ENCODE results near the gene EXOC3L1. TPM values are rescaled to one million over a fixed set of nuclear protein-coding genes. Genes with fewer than 3 reads are reported as not detected.

EXOC3L1 gene
- total and polyA plus RNA-seq, 12 donors: 1.8 to 8.8 (median 3.2) TPM

GRCh38 chr16:67163999-67164558, 25.9 kb downstream of the EXOC3L1 start:
- 0 to 3% methylated on average over 34 of the region's 34 CpGs for WGBS, 2 donors
- Histone ChIP-seq H3K4me3 (peak overlapping the region; percentile 25 to 55 (median 48)), H3K27me3 (peaks cover 0 to 79% (median 24%) of the 10 kb centered on the region in 7 donors), H3K4me1 (peaks cover 32 to 66% (median 56%) of the 10 kb centered on the region in 9 donors), H3K9me3 (no peaks in the 10 kb centered on the region), H3K36me3 (no peaks in the 10 kb centered on the region), H3K27ac (peak overlapping the region; percentile 14 to 87 (median 80))
- intact Hi-C loops (cut with DNase I): no loop called here
- no peak for TF ChIP-seq CTCF (IDR thresholded peaks at IDR 0.05)
- ATAC-seq (peak in 3 of 8 donors; percentile 7 to 10 (median 10)), DNase-seq (no peak)

GRCh38 chr16:67163164-67163998, 26.6 kb downstream of the EXOC3L1 start:
- 1 to 13% methylated on average over 87 to 99 of the region's 99 CpGs for WGBS, 2 donors
- no peaks in the 10 kb centered on the region for H3K36me3 ChIP-seq
- no peaks in the 10 kb centered on the region for H3K9me3 ChIP-seq
- H3K4me1 ChIP-seq: peaks cover 35 to 67% (median 58%) of the 10 kb centered on the region in 9 donors
- H3K27me3 ChIP-seq: peaks cover 0 to 72% (median 24%) of the 10 kb centered on the region in 7 donors
- ATAC-seq (peak; percentile 14 to 51 (median 25)), DNase-seq (peak in 1 of 2 donors; percentile 72)
- no peak for TF ChIP-seq CTCF (IDR thresholded peaks at IDR 0.05)
- peak overlapping the region; percentile 25 to 55 (median 48) for H3K4me3 ChIP-seq
- H3K27ac ChIP-seq: peak overlapping the region; percentile 14 to 87 (median 80)
- intact Hi-C loops (cut with DNase I): no loop called here

- no peak for TF ChIP-seq CTCF (IDR thresholded peaks at IDR 0.05)
Measured at GRCh38 chr16:67162506-67163163, 27.3 kb downstream of the EXOC3L1 start.

GRCh38 chr16:67161595-67162058, 28.3 kb downstream of the EXOC3L1 start:
- TF ChIP-seq CTCF (IDR thresholded peaks at IDR 0.05): no peak
- H3K27ac ChIP-seq: peak overlapping the region in 8 of 10 donors; percentile 20 to 90 (median 58)
- 24 to 35% methylated on average over 25 of the region's 25 CpGs for WGBS, 2 donors
- peak in 6 of 8 donors; percentile 8 to 39 (median 18) for ATAC-seq
- intact Hi-C loops (cut with DNase I): loop anchor here in 2 of 10 donors (2.0 kb wide), 1 partner anchor 21 kb away; the partner anchor contains the start of gene MATCAP1 (in 2 of the 2)
- peaks cover 35 to 74% (median 58%) of the 10 kb centered on the region in 9 donors for H3K4me1 ChIP-seq
- H3K27me3 ChIP-seq: peaks cover 0 to 55% (median 24%) of the 10 kb centered on the region in 7 donors
- peak in 1 of 2 donors; percentile 62 for DNase-seq
- H3K9me3 ChIP-seq: no peaks in the 10 kb centered on the region
- no peaks in the 10 kb centered on the region for H3K36me3 ChIP-seq
- H3K4me3 ChIP-seq: peak overlapping the region in 8 of 10 donors; percentile 81 to 99 (median 91)

More at GRCh38 chr16:67162506-67163163, 27.3 kb downstream of the EXOC3L1 start:
- peaks cover 0 to 65% (median 24%) of the 10 kb centered on the region in 7 donors for H3K27me3 ChIP-seq
- DNase-seq (no peak), ATAC-seq (no peak)
- peak overlapping the region; percentile 25 to 55 (median 48) for H3K4me3 ChIP-seq
- H3K9me3 ChIP-seq: no peaks in the 10 kb centered on the region
- peaks cover 35 to 74% (median 58%) of the 10 kb centered on the region in 9 donors for H3K4me1 ChIP-seq
- 16 to 33% methylated on average over 38 to 44 of the region's 44 CpGs for WGBS, 2 donors
- H3K36me3 ChIP-seq: no peaks in the 10 kb centered on the region
- H3K27ac ChIP-seq: peak overlapping the region; percentile 14 to 87 (median 80)
- intact Hi-C loops (cut with DNase I): no loop called here

All from heart right ventricle (tissue), 16 donors.